Dendritic cell treated with granulocyte-macrophage colony-stimulating factor and Interleukin-4, amounts not matched to agents 40 ng/mL and 50 ng/mL, for 4 days (primary cell): ENCODE measurements around the gene CNTD1.
A peak's percentile ranks its signal among the peaks of the same experiment; 100 is the strongest.

Experiments
- H3K27ac Mint-ChIP-seq: one replicate; pipeline ENCODE4 v1.8.0; 2022; ENCODE audit warnings: mild to moderate bottlenecking, mixed read lengths
- H3K27me3 Mint-ChIP-seq: one replicate; pipeline ENCODE4 v1.8.0; 2022; ENCODE audit warnings: mild to moderate bottlenecking, mixed read lengths
- H3K36me3 Mint-ChIP-seq: one replicate; pipeline ENCODE4 v1.8.0; 2022; ENCODE audit warnings: low read depth, mixed read lengths
- H3K4me1 Mint-ChIP-seq: one replicate; pipeline ENCODE4 v1.8.0; 2022; ENCODE audit warnings: low read depth, mixed read lengths
- H3K4me3 Mint-ChIP-seq: one replicate; pipeline ENCODE4 v1.8.0; 2022; ENCODE audit warnings: mild to moderate bottlenecking, moderate library complexity, mixed read lengths
- H3K9me3 Mint-ChIP-seq: one replicate; pipeline ENCODE4 v1.8.0; 2022; ENCODE audit warnings: mixed read lengths
- intact Hi-C: fragments of 100-400 bp; cut with micrococcal nuclease; formaldehyde crosslinking; loops from one replicate; pipeline ENCODE4 v1.15.0; 2022

Gene CNTD1

GRCh38 chr17:42772945-42773289 is 25.7 kb upstream of the CNTD1 start:
- H3K4me1 Mint-ChIP-seq: peaks cover 37% of the 10 kb centered on the region
- H3K36me3 Mint-ChIP-seq: peaks cover 39% of the 10 kb centered on the region
- H3K27me3 Mint-ChIP-seq: peaks cover 12% of the 10 kb centered on the region
- no peaks in the 10 kb centered on the region for H3K9me3 Mint-ChIP-seq
- peak overlapping the region; percentile 92 for H3K27ac Mint-ChIP-seq
- peak overlapping the region; percentile 99 for H3K4me3 Mint-ChIP-seq
- intact Hi-C loops: no loop called here

GRCh38 chr17:42773290-42774035 is 25.2 kb upstream of the CNTD1 start, which contains the start of gene VPS25:
Gene VPS25, plus strand, starts transcription at chr17:42773449. Its CDS starts 27 bp downstream, at chr17:42773476.
- H3K27ac Mint-ChIP-seq: peak within 1 kb of the TSS; percentile 92
- H3K36me3 Mint-ChIP-seq: peaks cover 45% of the 10 kb centered on the region
- intact Hi-C loops: no loop called here
- peaks cover 8% of the 10 kb centered on the region for H3K27me3 Mint-ChIP-seq
- H3K4me3 Mint-ChIP-seq: peak within 1 kb of the TSS; percentile 99
- no peaks in the 10 kb centered on the region for H3K9me3 Mint-ChIP-seq
- H3K4me1 Mint-ChIP-seq: peaks cover 37% of the 10 kb centered on the region

- peaks cover 52% of the 10 kb centered on the region for H3K36me3 Mint-ChIP-seq
- intact Hi-C loops: no loop called here
- H3K4me3 Mint-ChIP-seq: peak overlapping the region; percentile 99
- H3K27ac Mint-ChIP-seq: peak overlapping the region; percentile 92
- H3K9me3 Mint-ChIP-seq: no peaks in the 10 kb centered on the region
- H3K4me1 Mint-ChIP-seq: peaks cover 40% of the 10 kb centered on the region
- H3K27me3 Mint-ChIP-seq: peaks cover 7% of the 10 kb centered on the region
These were observed 24.5 kb upstream of the CNTD1 start for GRCh38 chr17:42774066-42774745.

DNA sequence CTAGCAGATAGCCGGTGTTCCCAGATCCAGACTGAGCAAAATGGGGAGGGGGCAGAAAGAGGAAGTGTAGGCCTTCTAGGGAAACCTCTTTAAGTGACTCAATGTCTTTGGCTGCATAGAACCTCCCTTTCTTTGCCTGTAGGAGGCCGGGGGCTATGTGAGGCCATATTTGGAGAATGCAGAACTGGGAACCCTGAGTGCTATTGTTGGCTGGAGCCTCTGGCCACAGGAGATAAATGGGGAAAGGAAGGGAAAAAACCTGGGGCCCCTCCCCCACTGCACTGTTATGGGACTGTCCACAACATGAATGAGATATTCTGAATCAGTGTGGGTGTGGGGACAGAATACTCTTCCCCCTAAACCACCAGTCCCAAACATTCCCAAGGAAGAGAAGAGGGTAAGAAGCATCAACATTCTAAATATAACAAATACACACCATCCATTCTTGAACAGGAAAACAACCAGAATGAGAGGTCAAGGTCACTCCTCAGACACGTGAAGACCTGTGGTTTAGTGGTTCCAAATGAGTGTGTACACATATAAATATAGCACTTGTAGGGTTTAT is 23.0 kb upstream of the CNTD1 start:
- Mint-ChIP-seq H3K27ac (no peak overlapping the region), H3K36me3 (peaks cover 62% of the 10 kb centered on the region), H3K27me3 (peaks cover 20% of the 10 kb centered on the region), H3K4me1 (peaks cover 52% of the 10 kb centered on the region), H3K4me3 (no peak overlapping the region), H3K9me3 (no peaks in the 10 kb centered on the region)
- intact Hi-C loops: no loop called here

- Mint-ChIP-seq H3K4me3 (no peak overlapping the region), H3K4me1 (peaks cover 44% of the 10 kb centered on the region), H3K27ac (no peak overlapping the region), H3K36me3 (peaks cover 57% of the 10 kb centered on the region), H3K27me3 (peaks cover 46% of the 10 kb centered on the region), H3K9me3 (no peaks in the 10 kb centered on the region)
- intact Hi-C loops: no loop called here
These were observed 20.1 kb upstream of the CNTD1 start for GRCh38 chr17:42778570-42778969.

DNA sequence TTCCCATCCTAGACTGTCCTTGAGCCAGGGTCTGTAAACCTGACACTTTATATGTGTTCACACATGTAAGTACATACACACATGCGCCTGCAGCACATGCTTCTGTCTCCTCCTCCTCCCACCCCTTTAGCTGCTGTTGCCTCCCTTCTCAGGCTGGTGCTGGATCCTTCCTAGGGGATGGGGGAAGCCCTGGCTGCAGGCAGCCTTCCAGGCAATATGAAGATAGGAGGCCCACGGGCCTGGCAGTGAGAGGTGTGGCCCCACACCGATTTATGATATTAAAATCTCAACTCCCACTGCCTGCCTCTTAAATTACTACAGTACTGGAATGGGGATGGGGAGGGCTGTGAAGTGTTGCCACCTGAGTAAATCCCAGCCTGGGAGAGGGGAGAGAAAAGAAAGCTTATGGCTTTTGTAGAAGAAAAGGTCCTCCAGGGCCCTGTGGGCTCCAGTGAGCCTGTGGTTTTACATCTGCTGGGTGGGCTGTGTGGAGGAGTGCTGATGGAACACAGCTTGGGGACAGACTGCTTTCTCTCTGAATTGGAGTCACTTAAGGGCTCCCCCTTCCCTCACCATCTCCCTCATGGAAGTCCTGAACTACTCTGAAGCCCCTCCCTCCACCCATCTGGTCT is 19.2 kb upstream of the CNTD1 start:
- peaks cover 54% of the 10 kb centered on the region for H3K36me3 Mint-ChIP-seq
- H3K27ac Mint-ChIP-seq: no peak overlapping the region
- no peaks in the 10 kb centered on the region for H3K9me3 Mint-ChIP-seq
- H3K4me1 Mint-ChIP-seq: peaks cover 44% of the 10 kb centered on the region
- H3K27me3 Mint-ChIP-seq: peaks cover 55% of the 10 kb centered on the region
- intact Hi-C loops: no loop called here
- H3K4me3 Mint-ChIP-seq: no peak overlapping the region

DNA sequence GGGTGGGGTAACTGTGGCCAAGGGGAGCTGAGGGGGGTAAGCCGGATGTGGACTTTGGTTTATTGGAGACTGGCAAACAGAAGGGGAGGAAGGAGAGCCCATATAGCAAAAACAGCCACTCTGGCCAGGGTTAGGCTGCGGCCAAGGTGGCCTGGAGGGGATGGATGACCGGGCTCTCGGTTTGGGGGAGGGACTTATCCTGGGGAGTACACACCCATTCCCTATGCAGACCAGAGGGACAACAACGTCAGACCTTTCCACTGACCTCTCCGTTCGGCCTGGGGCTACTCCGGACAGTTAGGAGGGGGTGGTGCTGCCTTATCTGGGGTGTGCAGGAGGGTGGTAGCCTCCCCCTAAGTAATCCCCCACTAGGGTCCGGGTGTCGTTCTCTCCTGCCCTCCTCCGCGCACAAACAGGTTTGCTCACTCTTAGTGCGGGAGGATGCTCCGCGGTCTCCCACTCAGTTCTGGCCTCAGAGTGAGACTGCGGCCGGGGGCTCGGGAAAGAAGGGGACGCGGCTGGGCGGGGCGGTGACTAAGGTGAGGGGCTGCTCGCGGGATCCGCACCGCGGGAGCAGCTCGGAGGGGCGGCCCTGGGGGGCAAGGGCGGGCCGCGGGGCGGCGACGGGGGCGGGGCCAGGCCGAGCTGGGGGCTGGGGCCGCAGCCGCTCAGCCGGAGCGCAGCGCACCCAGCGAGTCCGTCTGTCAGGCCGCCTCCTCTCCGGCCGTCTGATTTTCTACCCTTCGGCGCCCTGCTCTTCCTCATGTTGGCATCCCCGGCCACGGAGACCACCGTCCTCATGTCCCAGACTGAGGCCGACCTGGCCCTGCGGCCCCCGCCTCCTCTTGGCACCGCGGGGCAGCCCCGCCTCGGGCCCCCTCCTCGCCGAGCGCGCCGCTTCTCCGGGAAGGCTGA is 18.5 kb upstream of the CNTD1 start, which contains the start of gene WNK4:
Gene WNK4, plus strand, starts transcription at position 675 of the 915 bp plus-strand sequence. Its CDS starts 89 bp downstream, at position 764.
- Mint-ChIP-seq H3K4me3 (no peak within 1 kb of the TSS), H3K4me1 (peaks cover 45% of the 10 kb centered on the region), H3K27me3 (peaks cover 63% of the 10 kb centered on the region), H3K36me3 (peaks cover 47% of the 10 kb centered on the region), H3K9me3 (no peaks in the 10 kb centered on the region), H3K27ac (no peak within 1 kb of the TSS)
- intact Hi-C loops: no loop called here

- Mint-ChIP-seq H3K27me3 (peaks cover 71% of the 10 kb centered on the region), H3K9me3 (no peaks in the 10 kb centered on the region), H3K4me1 (peaks cover 45% of the 10 kb centered on the region), H3K36me3 (peaks cover 40% of the 10 kb centered on the region), H3K4me3 (no peak overlapping the region), H3K27ac (no peak overlapping the region)
- intact Hi-C loops: no loop called here
These were observed 17.6 kb upstream of the CNTD1 start for GRCh38 chr17:42780851-42781638.

DNA sequence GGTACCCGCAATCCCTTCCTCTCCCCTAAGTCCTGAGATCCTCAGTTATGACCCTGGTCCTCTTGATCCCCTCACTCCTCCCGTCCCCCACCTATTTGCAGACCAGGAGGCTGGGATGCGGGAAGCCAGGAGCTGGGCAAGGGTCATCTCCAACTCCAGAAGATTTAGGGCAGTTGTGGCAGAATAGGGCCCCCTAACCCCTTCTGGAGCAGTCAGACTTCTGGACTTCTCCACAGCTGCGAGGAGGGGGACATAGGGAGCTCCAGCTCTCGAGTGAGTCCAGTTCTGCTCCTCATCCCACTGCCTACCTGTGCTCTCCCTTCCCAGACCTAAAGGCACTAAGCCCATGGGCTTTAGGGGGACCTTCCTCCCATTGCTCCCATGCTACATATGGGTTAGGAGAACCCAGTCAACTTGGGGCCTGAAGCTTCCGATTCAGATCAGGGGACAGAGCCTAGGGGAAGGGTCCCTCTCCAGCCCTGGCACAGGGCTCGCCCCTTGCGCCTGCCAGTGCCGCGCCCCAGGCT is 17.0 kb upstream of the CNTD1 start:
- H3K36me3 Mint-ChIP-seq: peaks cover 33% of the 10 kb centered on the region
- H3K27ac Mint-ChIP-seq: no peak overlapping the region
- peaks cover 77% of the 10 kb centered on the region for H3K27me3 Mint-ChIP-seq
- no peaks in the 10 kb centered on the region for H3K9me3 Mint-ChIP-seq
- peaks cover 45% of the 10 kb centered on the region for H3K4me1 Mint-ChIP-seq
- no peak overlapping the region for H3K4me3 Mint-ChIP-seq
- intact Hi-C loops: no loop called here

- no peaks in the 10 kb centered on the region for H3K9me3 Mint-ChIP-seq
- H3K4me3 Mint-ChIP-seq: no peak overlapping the region
- peaks cover 28% of the 10 kb centered on the region for H3K36me3 Mint-ChIP-seq
- peaks cover 83% of the 10 kb centered on the region for H3K27me3 Mint-ChIP-seq
- intact Hi-C loops: no loop called here
- H3K4me1 Mint-ChIP-seq: peaks cover 48% of the 10 kb centered on the region
- no peak overlapping the region for H3K27ac Mint-ChIP-seq
These were observed 16.2 kb upstream of the CNTD1 start for GRCh38 chr17:42782166-42783061.

GRCh38 chr17:42783062-42783790 is 15.4 kb upstream of the CNTD1 start:
- Mint-ChIP-seq H3K4me3 (no peak overlapping the region), H3K9me3 (no peaks in the 10 kb centered on the region), H3K27ac (no peak overlapping the region), H3K36me3 (peaks cover 19% of the 10 kb centered on the region), H3K27me3 (peaks cover 91% of the 10 kb centered on the region), H3K4me1 (peaks cover 52% of the 10 kb centered on the region)
- intact Hi-C loops: no loop called here
